ENCODE data around the gene RNF214.
A peak's percentile ranks its signal among the peaks of the same experiment; 100 is the strongest.

Gene RNF214

GRCh38 chr11:117295438-117296137 is 63.1 kb downstream of the RNF214 start:
- intact Hi-C loops (cut with DNase I; ENCODE audit: low total_unique reads), result no loop called here
- Histone ChIP-seq H3K36me3 (peaks cover 24 to 57% (median 28%) of the 10 kb centered on the region in 3 donors), H3K4me1 (peaks cover 0 to 10% (median 8%) of the 10 kb centered on the region in 4 donors), H3K9me3 (no peaks in the 10 kb centered on the region), H3K4me3 (no peak overlapping the region), H3K27me3 (no peaks in the 10 kb centered on the region), H3K27ac (no peak overlapping the region)
- no peak for DNase-seq
- TF ChIP-seq, protein P1, sequence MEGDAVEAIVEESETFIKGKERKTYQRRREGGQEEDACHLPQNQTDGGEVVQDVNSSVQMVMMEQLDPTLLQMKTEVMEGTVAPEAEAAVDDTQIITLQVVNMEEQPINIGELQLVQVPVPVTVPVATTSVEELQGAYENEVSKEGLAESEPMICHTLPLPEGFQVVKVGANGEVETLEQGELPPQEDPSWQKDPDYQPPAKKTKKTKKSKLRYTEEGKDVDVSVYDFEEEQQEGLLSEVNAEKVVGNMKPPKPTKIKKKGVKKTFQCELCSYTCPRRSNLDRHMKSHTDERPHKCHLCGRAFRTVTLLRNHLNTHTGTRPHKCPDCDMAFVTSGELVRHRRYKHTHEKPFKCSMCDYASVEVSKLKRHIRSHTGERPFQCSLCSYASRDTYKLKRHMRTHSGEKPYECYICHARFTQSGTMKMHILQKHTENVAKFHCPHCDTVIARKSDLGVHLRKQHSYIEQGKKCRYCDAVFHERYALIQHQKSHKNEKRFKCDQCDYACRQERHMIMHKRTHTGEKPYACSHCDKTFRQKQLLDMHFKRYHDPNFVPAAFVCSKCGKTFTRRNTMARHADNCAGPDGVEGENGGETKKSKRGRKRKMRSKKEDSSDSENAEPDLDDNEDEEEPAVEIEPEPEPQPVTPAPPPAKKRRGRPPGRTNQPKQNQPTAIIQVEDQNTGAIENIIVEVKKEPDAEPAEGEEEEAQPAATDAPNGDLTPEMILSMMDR (IDR thresholded peaks at IDR 0.05), result no peak

- Histone ChIP-seq H3K27me3 (no peaks in the 10 kb centered on the region), H3K4me1 (peaks cover 0 to 16% (median 10%) of the 10 kb centered on the region in 4 donors), H3K4me3 (no peak overlapping the region), H3K36me3 (peaks cover 13 to 44% (median 19%) of the 10 kb centered on the region in 3 donors), H3K9me3 (no peaks in the 10 kb centered on the region), H3K27ac (no peak overlapping the region)
- intact Hi-C loops (cut with DNase I; ENCODE audit: low total_unique reads), result no loop called here
- DNase-seq, result no peak
- TF ChIP-seq, protein P1 (IDR thresholded peaks at IDR 0.05), result no peak
These were observed 64.4 kb downstream of the RNF214 start for GRCh38 chr11:117296881-117297280.

DNA sequence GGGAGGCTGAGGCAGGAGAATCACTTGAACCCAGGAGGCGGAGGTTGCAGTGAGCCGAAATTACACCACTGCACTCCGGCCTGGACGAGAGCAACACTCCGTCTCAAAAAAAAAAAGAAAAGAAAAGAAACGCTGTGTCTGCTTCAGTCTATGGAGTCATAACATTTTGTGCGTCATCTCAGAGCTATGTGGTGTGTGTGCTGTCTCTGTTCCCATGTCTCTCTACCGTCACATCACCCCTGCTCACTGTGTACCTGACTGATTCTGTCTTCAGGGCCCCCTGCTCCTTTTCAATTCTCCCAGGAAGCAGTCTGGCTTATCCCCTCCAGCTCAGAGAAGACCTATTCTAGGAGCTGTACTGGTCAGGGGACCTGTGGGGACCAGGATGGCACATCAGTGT is 65.7 kb downstream of the RNF214 start:
- peaks cover 0 to 16% (median 10%) of the 10 kb centered on the region in 4 donors for H3K4me1 ChIP-seq
- TF ChIP-seq, protein P1 (IDR thresholded peaks at IDR 0.05), result no peak
- no peak overlapping the region for H3K27ac ChIP-seq
- peaks cover 10 to 31% (median 10%) of the 10 kb centered on the region in 3 donors for H3K36me3 ChIP-seq
- H3K27me3 ChIP-seq, result no peaks in the 10 kb centered on the region
- intact Hi-C loops (cut with DNase I; ENCODE audit: low total_unique reads), result no loop called here
- H3K9me3 ChIP-seq, result no peaks in the 10 kb centered on the region
- no peak for DNase-seq
- H3K4me3 ChIP-seq, result no peak overlapping the region

DNA sequence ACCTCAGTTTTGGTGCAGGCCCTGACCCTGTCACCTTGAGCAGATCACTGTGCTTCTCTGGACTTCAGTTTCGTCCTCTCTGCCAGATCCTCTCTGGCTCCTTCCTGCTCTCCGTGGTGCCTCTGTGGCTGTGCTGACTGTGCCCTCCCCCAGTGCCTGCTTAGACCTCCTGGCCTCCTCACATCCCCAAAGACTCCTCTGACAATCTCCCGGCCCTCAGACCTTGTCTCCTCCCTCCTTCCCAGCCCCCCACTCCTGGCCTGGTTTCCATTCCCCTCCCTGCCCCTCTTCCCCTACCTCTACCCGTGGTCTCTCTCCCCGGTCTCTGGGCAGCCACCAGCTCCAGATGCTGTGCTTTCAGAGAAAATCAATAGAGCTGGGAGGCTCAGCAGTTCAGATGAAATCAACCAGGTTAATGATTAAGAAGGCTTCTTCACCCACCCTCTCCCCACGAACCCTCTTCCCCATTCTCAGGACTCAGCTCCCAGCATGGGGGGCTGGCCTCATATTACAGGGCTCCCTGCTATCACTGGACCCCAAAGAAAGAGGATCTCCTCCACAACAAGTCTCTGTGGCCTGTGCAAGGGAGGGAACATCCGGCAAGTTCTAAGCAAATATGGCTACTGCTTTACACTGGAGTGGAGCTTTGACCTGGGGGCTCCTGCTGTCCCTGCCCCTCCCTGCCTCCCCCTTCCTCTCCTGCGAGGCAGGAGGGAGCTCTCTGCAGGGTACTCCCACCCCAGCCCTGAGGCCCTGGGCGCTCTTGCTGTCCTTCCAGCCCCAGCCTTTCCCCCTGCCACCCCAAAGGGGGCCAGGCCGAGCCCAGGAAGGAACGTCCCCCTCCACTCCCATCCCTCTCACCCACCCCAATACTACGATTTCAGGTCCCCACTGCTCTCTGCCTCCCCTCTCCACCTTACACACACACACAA is 67.1 kb downstream of the RNF214 start:
- H3K36me3 ChIP-seq, result peaks cover 0 to 19% (median 0%) of the 10 kb centered on the region in 3 donors
- H3K4me1 ChIP-seq, result peaks cover 0 to 16% (median 10%) of the 10 kb centered on the region in 4 donors
- H3K4me3 ChIP-seq, result peak overlapping the region; percentile 10 to 27
- no peak for DNase-seq
- TF ChIP-seq, protein P1 (IDR thresholded peaks at IDR 0.05), result no peak
- no peaks in the 10 kb centered on the region for H3K9me3 ChIP-seq
- no peak overlapping the region for H3K27ac ChIP-seq
- intact Hi-C loops (cut with DNase I; ENCODE audit: low total_unique reads), result no loop called here
- H3K27me3 ChIP-seq, result no peaks in the 10 kb centered on the region

GRCh38 chr11:117300283-117300663 is 67.8 kb downstream of the RNF214 start:
- Histone ChIP-seq H3K27me3 (no peaks in the 10 kb centered on the region), H3K4me3 (peak overlapping the region; percentile 10 to 27), H3K36me3 (peaks cover 0 to 12% (median 0%) of the 10 kb centered on the region in 3 donors), H3K4me1 (peaks cover 0 to 16% (median 10%) of the 10 kb centered on the region in 4 donors), H3K27ac (peak overlapping the region in 1 of 2 donors; percentile 13), H3K9me3 (no peaks in the 10 kb centered on the region)
- intact Hi-C loops (cut with DNase I; ENCODE audit: low total_unique reads), result no loop called here
- DNase-seq, result peak; percentile 32 to 74
- TF ChIP-seq, protein P1 (IDR thresholded peaks at IDR 0.05), result no peak

All from tibial artery (tissue), 4 donors.